Calu3 (cell line): Measurements from ENCODE around the gene GAMT. TPM values are rescaled to one million over a fixed set of nuclear protein-coding genes. Genes with fewer than 3 reads are reported as not detected.

Experiments used
- BruUV-seq: library from RNA; stranded (reverse); fragments of 400-500 nt; replicated peaks from 2 replicates; lab custom pipeline; 2021; lab: Mats Ljungman, UMichigan
- CTCF ChIA-PET: fragments of 300-600 bp; sonication (Branson Sonifier 250); formaldehyde crosslinking; loops from one replicate; lab custom pipeline; 2022; ENCODE audit warnings: antibody characterized with exemption; lab: Charles Lee
- DNase-seq: peaks from one replicate; pipeline ENCODE4 v3.0.0; 2022
- H3K27ac Mint-ChIP-seq: one replicate; pipeline ENCODE4 v1.8.0; 2022; ENCODE audit warnings: mixed read lengths; ENCODE audit not compliant: unreplicated experiment
- H3K27me3 Mint-ChIP-seq: one replicate; pipeline ENCODE4 v1.8.0; 2022; ENCODE audit warnings: mixed read lengths; ENCODE audit not compliant: unreplicated experiment
- H3K36me3 Mint-ChIP-seq: one replicate; pipeline ENCODE4 v1.8.0; 2022; ENCODE audit warnings: mild to moderate bottlenecking, moderate library complexity, mixed read lengths; ENCODE audit not compliant: insufficient read depth, unreplicated experiment
- H3K4me1 Mint-ChIP-seq: one replicate; pipeline ENCODE4 v1.8.0; 2022; ENCODE audit warnings: mild to moderate bottlenecking, low read depth, mixed read lengths; ENCODE audit not compliant: unreplicated experiment
- H3K4me3 Mint-ChIP-seq: one replicate; pipeline ENCODE4 v1.8.0; 2022; ENCODE audit warnings: mild to moderate bottlenecking, low read depth, moderate library complexity, mixed read lengths; ENCODE audit not compliant: unreplicated experiment
- H3K9me3 Mint-ChIP-seq: one replicate; pipeline ENCODE4 v1.8.0; 2022; ENCODE audit warnings: low read depth, mixed read lengths; ENCODE audit not compliant: unreplicated experiment
- CTCF ChIP-seq: fragments of 200-600 bp; IDR thresholded peaks from one replicate; pipeline ENCODE4 v1.8.0; 2022; ENCODE audit warnings: antibody characterized with exemption; ENCODE audit not compliant: unreplicated experiment
- intact Hi-C: fragments of 100-400 bp; cut with micrococcal nuclease; formaldehyde crosslinking; loops from one replicate; pipeline ENCODE4 v1.10.0; 2022; ENCODE audit not compliant: unreplicated experiment
- total RNA-seq: library from RNA; stranded (reverse); gene quantifications from 2 replicates; pipeline ENCODE4 v1.2.3, GENCODE V29; 2022

GAMT gene
- total RNA-seq, 1 experiment from 2014 or later, result 14.3 TPM

- intact Hi-C loops, result no loop called here
- Mint-ChIP-seq H3K27ac (no peak overlapping the region), H3K9me3 (no peaks in the 10 kb centered on the region), H3K4me1 (no peaks in the 10 kb centered on the region), H3K36me3 (peaks cover 31% of the 10 kb centered on the region), H3K27me3 (no peaks in the 10 kb centered on the region), H3K4me3 (no peak overlapping the region)
- CTCF ChIA-PET, result no interaction called here
- no peak for TF ChIP-seq CTCF
- no peak for DNase-seq
- no TSS peak for BruUV-seq
Measured at GRCh38 chr19:1366296-1366695, 35.0 kb downstream of the GAMT start.

GRCh38 chr19:1365319-1366269 lies 35.7 kb downstream of the GAMT start:
- H3K4me3 Mint-ChIP-seq, result no peak overlapping the region
- no peak for TF ChIP-seq CTCF
- BruUV-seq, result no TSS peak
- intact Hi-C loops, result no loop called here
- H3K27ac Mint-ChIP-seq, result no peak overlapping the region
- H3K9me3 Mint-ChIP-seq, result no peaks in the 10 kb centered on the region
- CTCF ChIA-PET, result interaction anchor here (0.6 kb wide), 1 partner anchor 9 kb away, joined by 4 read pairs; no protein-coding TSS in a partner anchor
- H3K36me3 Mint-ChIP-seq, result peaks cover 31% of the 10 kb centered on the region
- DNase-seq, result no peak
- H3K27me3 Mint-ChIP-seq, result no peaks in the 10 kb centered on the region
- H3K4me1 Mint-ChIP-seq, result no peaks in the 10 kb centered on the region

GRCh38 chr19:1364070-1364704 lies 37.2 kb downstream of the GAMT start:
- Mint-ChIP-seq H3K9me3 (no peaks in the 10 kb centered on the region), H3K27ac (no peak overlapping the region), H3K27me3 (no peaks in the 10 kb centered on the region), H3K36me3 (peaks cover 34% of the 10 kb centered on the region), H3K4me3 (no peak overlapping the region), H3K4me1 (no peaks in the 10 kb centered on the region)
- BruUV-seq, result no TSS peak
- CTCF ChIA-PET, result interaction anchor here (0.6 kb wide), 2 partner anchors 11 to 466 kb away, joined by 3 to 4 read pairs; no protein-coding TSS in a partner anchor
- intact Hi-C loops, result no loop called here
- TF ChIP-seq CTCF, result no peak
- DNase-seq, result no peak

GRCh38 chr19:1363599-1363998 lies 37.7 kb downstream of the GAMT start:
- peaks cover 39% of the 10 kb centered on the region for H3K36me3 Mint-ChIP-seq
- H3K9me3 Mint-ChIP-seq, result no peaks in the 10 kb centered on the region
- CTCF ChIA-PET, result no interaction called here
- H3K4me1 Mint-ChIP-seq, result no peaks in the 10 kb centered on the region
- no peaks in the 10 kb centered on the region for H3K27me3 Mint-ChIP-seq
- no peak for TF ChIP-seq CTCF
- intact Hi-C loops, result no loop called here
- no peak overlapping the region for H3K27ac Mint-ChIP-seq
- no TSS peak for BruUV-seq
- no peak for DNase-seq
- H3K4me3 Mint-ChIP-seq, result no peak overlapping the region
